Measurements from ENCODE around the gene PTPRK. TPM values are rescaled to one million over a fixed set of nuclear protein-coding genes. Genes with fewer than 3 reads are reported as not detected.
A peak's percentile ranks its signal among the peaks of the same experiment; 100 is the strongest.

PTPRK gene
- total and polyA plus RNA-seq, 2 of the 13 experiments (the other 11 are each of a cell fraction or from before 2014, with no cell fraction given), result 43.6 to 98.3 TPM

DNA sequence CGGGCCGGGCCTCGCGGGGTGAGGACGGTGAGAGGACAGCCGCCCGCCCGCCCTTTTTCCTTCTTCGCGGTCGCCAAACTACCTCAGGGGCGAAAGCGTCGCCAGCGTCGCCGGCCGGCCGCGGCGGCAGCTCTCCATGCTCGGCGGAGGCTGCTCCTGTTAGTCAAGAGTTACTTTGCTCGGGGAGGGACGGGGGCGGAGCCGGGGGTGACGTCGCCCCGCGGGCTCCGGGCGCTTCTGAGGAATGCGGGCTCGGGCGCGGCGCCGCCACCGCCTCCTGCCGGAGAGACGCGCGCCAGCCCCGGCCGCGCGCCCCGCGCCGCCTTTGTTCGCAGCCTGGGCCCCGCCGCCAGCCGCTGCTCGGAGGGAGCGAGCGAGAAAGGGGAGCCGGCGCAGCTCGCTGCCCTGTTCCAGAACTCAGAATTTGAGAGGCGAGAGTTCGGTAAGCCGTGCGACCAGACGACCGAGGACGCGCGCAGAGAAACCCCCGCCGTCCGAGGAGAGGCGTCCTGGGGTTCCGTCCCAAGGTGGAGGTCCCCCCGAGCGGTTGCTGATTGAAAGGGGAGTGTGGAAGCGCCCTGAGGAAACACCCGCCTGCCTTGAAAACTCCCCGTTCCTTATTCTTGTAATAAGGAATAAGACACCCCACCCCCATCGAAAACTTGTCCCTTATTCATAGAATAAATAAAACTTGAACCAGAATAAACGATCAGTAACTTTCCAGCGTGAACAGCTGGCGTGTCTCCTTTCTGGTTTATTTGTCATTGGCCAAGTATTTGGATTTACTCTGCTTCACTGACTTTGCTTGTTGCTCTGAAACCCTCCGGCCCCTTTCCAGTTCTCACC is at the start of gene PTPRK (continued):
- TF ChIP-seq, protein P1, sequence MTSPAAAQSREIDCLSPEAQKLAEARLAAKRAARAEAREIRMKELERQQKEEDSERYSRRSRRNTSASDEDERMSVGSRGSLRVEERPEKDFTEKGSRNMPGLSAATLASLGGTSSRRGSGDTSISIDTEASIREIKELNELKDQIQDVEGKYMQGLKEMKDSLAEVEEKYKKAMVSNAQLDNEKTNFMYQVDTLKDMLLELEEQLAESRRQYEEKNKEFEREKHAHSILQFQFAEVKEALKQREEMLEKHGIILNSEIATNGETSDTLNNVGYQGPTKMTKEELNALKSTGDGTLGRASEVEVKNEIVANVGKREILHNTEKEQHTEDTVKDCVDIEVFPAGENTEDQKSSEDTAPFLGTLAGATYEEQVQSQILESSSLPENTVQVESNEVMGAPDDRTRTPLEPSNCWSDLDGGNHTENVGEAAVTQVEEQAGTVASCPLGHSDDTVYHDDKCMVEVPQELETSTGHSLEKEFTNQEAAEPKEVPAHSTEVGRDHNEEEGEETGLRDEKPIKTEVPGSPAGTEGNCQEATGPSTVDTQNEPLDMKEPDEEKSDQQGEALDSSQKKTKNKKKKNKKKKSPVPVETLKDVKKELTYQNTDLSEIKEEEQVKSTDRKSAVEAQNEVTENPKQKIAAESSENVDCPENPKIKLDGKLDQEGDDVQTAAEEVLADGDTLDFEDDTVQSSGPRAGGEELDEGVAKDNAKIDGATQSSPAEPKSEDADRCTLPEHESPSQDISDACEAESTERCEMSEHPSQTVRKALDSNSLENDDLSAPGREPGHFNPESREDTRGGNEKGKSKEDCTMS (CRISPR knock-in tag; conservative IDR thresholded peaks at IDR 0.05), result no peak
- TF ChIP-seq, protein P2, sequence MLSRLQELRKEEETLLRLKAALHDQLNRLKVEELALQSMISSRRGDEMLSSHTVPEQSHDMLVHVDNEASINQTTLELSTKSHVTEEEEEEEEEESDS (CRISPR knock-in tag; IDR thresholded peaks at IDR 0.05; ENCODE audit: borderline replicate concordance), result no peak
- TF ChIP-seq PHF21A (CRISPR knock-in tag; IDR thresholded peaks at IDR 0.05) (peak; percentile 19), SCMH1 (CRISPR knock-in tag; IDR thresholded peaks at IDR 0.05; ENCODE audit: borderline replicate concordance) (no peak), ZNF572 (CRISPR knock-in tag; IDR thresholded peaks at IDR 0.05) (no peak), ZNF331 (CRISPR knock-in tag; IDR thresholded peaks at IDR 0.05) (0 out of 2 replicates have a peak, but pooled peaks have one; percentile 58), MIER2 (CRISPR knock-in tag; IDR thresholded peaks at IDR 0.05) (no peak), ZNF205 (CRISPR knock-in tag; IDR thresholded peaks at IDR 0.05) (peak; percentile 68), HOXA3 (CRISPR knock-in tag; IDR thresholded peaks at IDR 0.05) (peak; percentile 68; the same call in 1 of the 2 replicates), ZFP41 (CRISPR knock-in tag; IDR thresholded peaks at IDR 0.05; ENCODE audit: borderline replicate concordance) (no peak), ZNF34 (CRISPR knock-in tag; IDR thresholded peaks at IDR 0.05; ENCODE audit: borderline replicate concordance) (0 out of 2 replicates have a peak, but pooled peaks have one; percentile 42), GTF3A (CRISPR knock-in tag; conservative IDR thresholded peaks at IDR 0.05) (peak; percentile 91; the same call in 1 of the 2 replicates), PAF1 (CRISPR knock-in tag; IDR thresholded peaks at IDR 0.05) (no peak), HNRNPLL (IDR thresholded peaks at IDR 0.05; ENCODE audit: low read depth, low read length, poor library complexity, severe bottlenecking) (peak; percentile 89), ZNF292 (CRISPR knock-in tag; IDR thresholded peaks at IDR 0.05; ENCODE audit: borderline replicate concordance, low read depth) (no peak), ZNF33B (CRISPR knock-in tag; IDR thresholded peaks at IDR 0.05) (peak; percentile 52; the same call in 1 of the 2 replicates), MBNL3 (CRISPR knock-in tag; conservative IDR thresholded peaks at IDR 0.05) (no peak), HMG20B (CRISPR knock-in tag; conservative IDR thresholded peaks at IDR 0.05) (peak; percentile 51; the same call in 1 of the 2 replicates), WIZ (CRISPR knock-in tag; IDR thresholded peaks at IDR 0.05) (0 out of 2 replicates have a peak, but pooled peaks have one; percentile 18), ARHGAP35 (CRISPR knock-in tag; IDR thresholded peaks at IDR 0.05; ENCODE audit: borderline replicate concordance) (peak; percentile 84; the same call in 1 of the 2 replicates), BRD4 (CRISPR knock-in tag; IDR thresholded peaks at IDR 0.05) (no peak; the same call in 1 of the 2 replicates), MIXL1 (CRISPR knock-in tag; IDR thresholded peaks at IDR 0.05) (no peak), ZBTB20 (CRISPR knock-in tag; IDR thresholded peaks at IDR 0.05; ENCODE audit: borderline replicate concordance, low read depth) (no peak; the same call in none of the 2 replicates)
- TF ChIP-seq, protein P3, sequence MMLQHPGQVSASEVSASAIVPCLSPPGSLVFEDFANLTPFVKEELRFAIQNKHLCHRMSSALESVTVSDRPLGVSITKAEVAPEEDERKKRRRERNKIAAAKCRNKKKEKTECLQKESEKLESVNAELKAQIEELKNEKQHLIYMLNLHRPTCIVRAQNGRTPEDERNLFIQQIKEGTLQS (CRISPR knock-in tag; IDR thresholded peaks at IDR 0.05), result peak; percentile 49; the same call in 1 of the 2 replicates
- TF ChIP-seq, protein P4, sequence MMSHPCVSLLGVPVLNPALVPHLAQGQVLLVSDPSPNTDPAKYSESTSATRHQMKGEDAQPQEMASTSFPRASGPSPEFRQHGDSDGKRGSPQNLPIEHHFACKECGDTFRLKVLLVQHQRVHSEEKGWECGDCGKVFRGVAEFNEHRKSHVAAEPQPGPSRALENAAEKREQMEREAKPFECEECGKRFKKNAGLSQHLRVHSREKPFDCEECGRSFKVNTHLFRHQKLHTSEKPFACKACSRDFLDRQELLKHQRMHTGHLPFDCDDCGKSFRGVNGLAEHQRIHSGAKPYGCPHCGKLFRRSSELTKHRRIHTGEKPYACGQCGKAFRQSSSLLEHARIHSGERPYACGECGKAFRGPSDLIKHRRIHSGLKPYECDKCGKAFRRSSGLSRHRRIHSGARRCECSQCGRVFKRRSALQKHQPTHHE (CRISPR knock-in tag; IDR thresholded peaks at IDR 0.05; ENCODE audit: borderline replicate concordance), result peak; percentile 54; the same call in 1 of the 2 replicates
- TF ChIP-seq, protein P5, sequence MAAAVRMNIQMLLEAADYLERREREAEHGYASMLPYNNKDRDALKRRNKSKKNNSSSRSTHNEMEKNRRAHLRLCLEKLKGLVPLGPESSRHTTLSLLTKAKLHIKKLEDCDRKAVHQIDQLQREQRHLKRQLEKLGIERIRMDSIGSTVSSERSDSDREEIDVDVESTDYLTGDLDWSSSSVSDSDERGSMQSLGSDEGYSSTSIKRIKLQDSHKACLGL (CRISPR knock-in tag; IDR thresholded peaks at IDR 0.05), result peak; percentile 40; the same call in 1 of the 2 replicates

All from HepG2 (cell line).